Suppressor macrophage treated with lipopolysaccharide for 4 hours (primary cell): Measurements from ENCODE around the gene KLHL3.

Experiments used
- DNase-seq: peaks from one replicate; pipeline ENCODE4 v3.0.0-alpha.2; 2020

Gene KLHL3

DNA sequence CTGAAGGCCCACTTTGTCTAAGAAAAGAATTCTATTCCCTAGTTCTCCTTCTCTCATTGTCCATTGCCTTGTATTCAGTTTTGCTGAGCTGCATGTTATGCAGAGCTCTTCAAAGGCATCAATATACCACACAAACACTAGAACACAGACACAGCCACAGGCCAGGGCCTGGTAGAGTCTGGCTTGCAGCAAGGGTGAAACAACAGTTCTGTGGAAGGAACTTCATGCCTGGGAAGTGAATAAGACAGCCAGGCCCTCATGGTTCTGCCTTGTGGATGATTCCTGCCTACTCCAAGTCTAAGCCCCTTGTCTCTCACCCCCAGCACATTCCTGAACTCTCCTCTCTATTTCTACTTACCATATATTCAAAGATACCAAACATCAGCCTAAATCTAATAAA lies 30.8 kb downstream of the KLHL3 start:
- no peak for DNase-seq

GRCh38 chr5:137703565-137703964 lies 32.3 kb downstream of the KLHL3 start:
- DNase-seq: no peak

- DNase-seq: no peak
Observed at GRCh38 chr5:137700282-137700680, 35.6 kb downstream of the KLHL3 start.

DNA sequence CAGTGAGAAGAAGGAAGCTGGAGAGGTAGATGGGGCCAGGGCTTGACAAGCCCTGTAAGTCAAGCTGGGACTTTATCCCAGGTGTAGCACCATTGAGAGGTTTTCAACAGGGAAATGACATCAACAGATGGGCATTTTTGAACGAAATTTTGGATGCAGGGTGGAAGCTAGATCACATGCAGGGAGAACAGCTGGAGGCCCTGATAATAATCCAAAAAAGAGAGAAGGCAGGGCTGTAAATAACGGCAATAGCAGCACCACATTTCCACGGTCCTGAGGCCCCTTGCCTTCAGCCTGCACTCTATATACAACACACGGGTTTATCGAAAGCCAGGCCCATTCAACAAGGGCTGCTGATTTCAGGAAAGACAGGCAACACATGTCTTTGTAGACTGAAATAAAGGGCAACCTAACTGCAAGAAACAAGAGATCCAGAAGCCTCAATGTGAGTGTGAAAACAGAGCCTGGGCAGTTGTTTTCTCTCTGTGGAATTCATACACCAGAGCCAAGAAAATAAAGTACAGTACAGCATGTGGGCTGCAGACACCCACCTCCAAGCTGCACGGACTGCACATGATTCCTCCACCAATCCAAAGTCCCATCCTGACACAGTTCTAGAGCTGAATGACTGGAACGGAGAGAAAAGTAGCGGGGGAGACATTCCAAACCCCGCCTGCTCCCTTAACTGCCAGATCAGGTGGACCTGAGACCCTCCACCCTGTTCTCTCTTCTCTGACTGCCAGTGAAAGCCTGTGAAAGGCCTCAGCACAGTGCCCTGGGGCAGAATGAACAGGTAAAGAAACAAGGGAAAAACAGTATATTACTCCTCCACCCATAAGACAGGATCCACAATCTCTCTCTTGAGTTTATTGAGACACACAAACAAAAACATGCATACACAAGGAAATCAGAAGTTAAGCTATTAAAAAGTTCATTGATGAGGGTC lies 36.3 kb downstream of the KLHL3 start:
- DNase-seq: no peak

DNA sequence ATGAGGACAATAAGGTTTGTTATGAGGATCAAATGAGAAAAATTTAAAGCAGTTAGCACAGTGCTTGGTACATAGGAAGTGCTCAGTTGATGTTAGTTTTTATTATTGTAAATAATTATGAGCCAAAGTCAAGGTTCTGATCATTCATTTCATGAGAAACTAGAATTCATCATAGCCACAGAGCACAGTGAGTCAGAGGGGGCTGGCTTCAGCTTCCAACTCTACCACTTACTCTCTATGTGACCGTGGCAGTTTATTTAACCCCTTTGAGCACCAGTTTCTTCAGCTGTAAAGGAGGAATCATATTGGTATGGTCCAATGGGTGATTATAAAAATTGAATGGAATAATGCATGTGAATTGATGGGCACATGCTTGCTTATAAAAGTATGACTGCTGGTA lies 39.4 kb downstream of the KLHL3 start:
- peak; percentile 15 for DNase-seq

GRCh38 chr5:137695651-137696428 lies 40.0 kb downstream of the KLHL3 start:
- DNase-seq: peak; percentile 40

- DNase-seq: no peak
Observed at GRCh38 chr5:137693951-137694721, 41.8 kb downstream of the KLHL3 start.

- DNase-seq: no peak
Observed at GRCh38 chr5:137693307-137693950, 42.5 kb downstream of the KLHL3 start.

- DNase-seq: no peak
Observed at GRCh38 chr5:137689306-137689705, 46.6 kb downstream of the KLHL3 start.

DNA sequence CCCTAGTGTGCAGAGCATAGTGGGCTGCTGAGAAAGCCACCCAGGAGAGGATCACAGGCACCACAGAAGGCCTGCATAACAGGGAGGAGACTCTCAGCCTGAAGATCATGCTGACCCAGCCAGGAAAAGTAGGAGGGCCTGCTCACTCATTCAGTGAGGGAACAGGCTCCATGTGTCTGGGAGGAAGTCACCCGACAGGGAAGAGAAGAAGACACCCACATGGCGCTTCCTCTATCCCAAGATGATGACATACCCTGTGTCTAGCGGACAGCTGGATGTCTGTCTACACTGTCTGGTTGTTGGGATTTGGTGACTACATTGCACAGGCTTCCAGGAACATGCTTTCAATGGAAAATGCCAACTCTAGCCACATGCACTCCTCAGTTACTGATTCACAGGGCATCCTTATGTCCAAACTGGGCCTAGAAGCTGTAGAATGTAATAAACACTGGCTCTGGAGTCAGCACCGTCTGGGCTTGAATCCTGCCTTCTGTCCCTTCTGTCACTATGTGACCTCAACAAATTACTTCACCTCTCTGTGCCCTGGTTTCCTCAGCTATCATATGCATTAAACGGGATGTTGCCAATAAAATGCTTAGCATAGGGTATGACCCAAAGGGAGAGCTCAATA lies 47.6 kb downstream of the KLHL3 start:
- peak; percentile 46 for DNase-seq

GRCh38 chr5:137684761-137685160 lies 51.1 kb downstream of the KLHL3 start:
- no peak for DNase-seq

- DNase-seq: no peak
Observed at GRCh38 chr5:137681191-137681590, 54.7 kb downstream of the KLHL3 start.

DNA sequence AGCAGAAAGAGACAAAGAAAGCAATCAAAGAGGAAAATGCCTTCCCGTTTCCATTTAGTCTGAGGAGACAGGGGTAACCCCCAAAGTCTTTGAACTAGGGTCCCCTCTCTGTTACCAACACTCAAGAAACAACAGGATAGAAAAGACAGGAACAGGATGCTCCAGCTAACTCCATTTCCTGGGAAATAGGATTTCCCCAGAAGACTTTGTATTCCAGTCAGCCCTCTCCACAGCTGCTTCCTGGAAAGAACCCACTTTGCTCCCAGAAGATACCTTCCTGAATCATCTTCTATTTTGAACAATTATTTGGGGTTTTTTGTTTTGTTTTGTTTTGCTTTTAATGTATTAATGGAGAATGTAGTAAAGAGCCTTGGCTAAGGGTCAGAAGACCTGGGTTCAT lies 56.0 kb downstream of the KLHL3 start:
- DNase-seq: no peak

DNA sequence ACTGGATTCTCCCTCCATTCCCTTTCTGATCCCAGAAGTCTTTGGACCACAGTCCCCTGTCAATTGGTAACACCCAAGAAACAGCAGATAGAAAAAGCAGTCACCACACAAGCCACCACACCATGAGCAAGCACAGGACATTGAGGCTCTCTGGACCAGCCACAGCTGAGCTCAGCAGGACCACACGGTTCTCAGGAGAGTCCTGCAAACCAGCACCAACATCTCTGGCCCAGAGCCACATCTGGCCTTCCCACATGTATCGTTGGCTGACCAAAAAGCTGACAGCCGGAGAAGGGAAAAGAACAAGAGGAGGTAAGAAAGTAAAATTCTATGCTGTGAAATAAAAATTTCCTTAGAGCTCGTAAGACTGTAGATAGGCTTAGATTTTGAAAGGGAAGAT lies 56.7 kb downstream of the KLHL3 start:
- DNase-seq: no peak

- DNase-seq: no peak
Observed at GRCh38 chr5:137672881-137673280, 63.0 kb downstream of the KLHL3 start.

GRCh38 chr5:137672001-137672400 lies 63.9 kb downstream of the KLHL3 start:
- DNase-seq: no peak

- DNase-seq: peak; percentile 14
Observed at GRCh38 chr5:137669811-137670210, 66.1 kb downstream of the KLHL3 start.

- DNase-seq: no peak
Observed at GRCh38 chr5:137668637-137669036, 67.3 kb downstream of the KLHL3 start.

GRCh38 chr5:137667341-137667740 lies 68.5 kb downstream of the KLHL3 start:
- DNase-seq: no peak

DNA sequence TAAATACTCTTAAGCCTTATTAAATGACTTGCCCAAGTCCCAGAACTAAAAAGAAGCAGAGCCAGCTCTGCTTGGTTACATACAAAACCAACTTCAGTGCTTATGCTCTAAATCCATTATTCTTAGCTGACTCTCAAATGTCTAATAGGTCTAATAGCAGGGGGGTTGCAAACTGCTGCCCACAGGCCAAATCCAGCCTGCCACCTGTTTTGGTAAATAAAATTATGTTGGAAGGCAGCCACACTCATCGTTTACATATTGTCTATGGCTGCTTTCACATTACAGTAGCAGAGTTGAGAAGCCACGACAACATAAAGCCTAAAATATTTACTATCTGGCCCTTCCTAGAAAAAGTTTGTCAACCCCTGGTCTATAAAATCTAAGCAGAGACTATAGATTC lies 69.0 kb downstream of the KLHL3 start:
- no peak for DNase-seq

- DNase-seq: peak; percentile 12
Observed at GRCh38 chr5:137666461-137666850, 69.4 kb downstream of the KLHL3 start.
